ENCODE results near the gene ENDOD1. TPM values are rescaled to one million over a fixed set of nuclear protein-coding genes. Genes with fewer than 3 reads are reported as not detected.

The ENDOD1 gene
- total and polyA plus RNA-seq, 8 donors, result 2.0 to 8.9 (median 5.1) TPM

DNA sequence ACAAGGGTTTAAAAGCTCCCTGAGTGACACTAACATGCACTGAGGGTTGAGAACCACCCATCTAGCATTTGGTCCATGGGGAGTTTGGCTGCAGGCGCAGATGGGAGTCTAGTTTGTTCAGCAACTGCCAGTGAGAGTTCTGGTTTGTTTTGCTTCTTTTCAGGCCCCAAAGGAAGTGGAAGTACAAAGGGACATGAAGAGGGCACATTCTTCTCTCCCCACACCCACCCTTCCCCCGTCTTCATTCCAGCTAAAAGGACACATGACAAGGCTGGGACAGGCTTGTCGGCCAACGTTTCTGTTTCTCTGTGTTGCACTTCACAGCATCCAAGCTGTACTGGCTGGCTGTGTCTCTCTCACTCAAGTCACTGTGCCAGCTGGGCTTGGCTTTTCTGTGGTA lies 8.2 kb upstream of the ENDOD1 start:
- H3K27me3 ChIP-seq, result no peaks in the 10 kb centered on the region
- FAIRE-seq (no peak), ATAC-seq (no peak), DNase-seq (no peak)
- no peak overlapping the region for H3K4me3 ChIP-seq
- H3K27ac ChIP-seq, result no peak overlapping the region
- intact Hi-C loops (cut with DNase I), result loop anchor here in 1 of 3 donors (10.0 kb wide), 1 partner anchor 63 kb away; no protein-coding TSS in a partner anchor
- no peaks in the 10 kb centered on the region for H3K9me3 ChIP-seq
- WGBS, 2 donors, result 61 to 68% methylated on average over 4 of the region's 4 CpGs
- H3K36me3 ChIP-seq, result no peaks in the 10 kb centered on the region
- TF ChIP-seq, protein P1, sequence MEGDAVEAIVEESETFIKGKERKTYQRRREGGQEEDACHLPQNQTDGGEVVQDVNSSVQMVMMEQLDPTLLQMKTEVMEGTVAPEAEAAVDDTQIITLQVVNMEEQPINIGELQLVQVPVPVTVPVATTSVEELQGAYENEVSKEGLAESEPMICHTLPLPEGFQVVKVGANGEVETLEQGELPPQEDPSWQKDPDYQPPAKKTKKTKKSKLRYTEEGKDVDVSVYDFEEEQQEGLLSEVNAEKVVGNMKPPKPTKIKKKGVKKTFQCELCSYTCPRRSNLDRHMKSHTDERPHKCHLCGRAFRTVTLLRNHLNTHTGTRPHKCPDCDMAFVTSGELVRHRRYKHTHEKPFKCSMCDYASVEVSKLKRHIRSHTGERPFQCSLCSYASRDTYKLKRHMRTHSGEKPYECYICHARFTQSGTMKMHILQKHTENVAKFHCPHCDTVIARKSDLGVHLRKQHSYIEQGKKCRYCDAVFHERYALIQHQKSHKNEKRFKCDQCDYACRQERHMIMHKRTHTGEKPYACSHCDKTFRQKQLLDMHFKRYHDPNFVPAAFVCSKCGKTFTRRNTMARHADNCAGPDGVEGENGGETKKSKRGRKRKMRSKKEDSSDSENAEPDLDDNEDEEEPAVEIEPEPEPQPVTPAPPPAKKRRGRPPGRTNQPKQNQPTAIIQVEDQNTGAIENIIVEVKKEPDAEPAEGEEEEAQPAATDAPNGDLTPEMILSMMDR (IDR thresholded peaks at IDR 0.05), result no peak
- peaks cover 0 to under 1% (median under 1%) of the 10 kb centered on the region in 3 donors for H3K4me1 ChIP-seq

DNA sequence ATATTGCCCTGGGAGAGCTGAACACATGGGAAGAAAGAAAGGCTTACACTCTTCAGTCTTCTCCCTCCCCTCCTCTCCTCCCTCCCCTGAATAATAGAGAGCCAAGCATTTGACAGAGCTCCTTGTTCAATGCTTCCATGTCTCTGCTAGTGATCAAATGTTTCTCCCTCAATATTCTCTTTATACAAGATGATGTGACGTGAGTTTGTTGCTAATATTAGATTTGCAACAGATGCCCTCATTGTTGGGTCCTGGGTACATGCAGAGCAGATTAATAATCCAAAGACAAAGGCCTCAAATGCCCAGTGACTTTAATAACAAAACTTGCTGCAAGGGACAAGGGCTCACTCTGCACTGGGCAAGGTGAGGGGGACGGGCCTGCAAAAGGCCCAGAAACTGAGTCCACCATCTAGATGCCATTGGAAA lies 7.1 kb upstream of the ENDOD1 start:
- DNase-seq (no peak), FAIRE-seq (no peak), ATAC-seq (no peak)
- Histone ChIP-seq H3K27ac (no peak overlapping the region), H3K9me3 (no peaks in the 10 kb centered on the region), H3K4me1 (no peaks in the 10 kb centered on the region), H3K27me3 (no peaks in the 10 kb centered on the region), H3K36me3 (no peaks in the 10 kb centered on the region), H3K4me3 (no peak overlapping the region)
- intact Hi-C loops (cut with DNase I), result loop anchor here in 1 of 3 donors (10.0 kb wide), 1 partner anchor 62 kb away; no protein-coding TSS in a partner anchor
- WGBS, 2 donors, result 79 to 86% methylated on average over 2 of the region's 2 CpGs
- TF ChIP-seq, protein P1 (IDR thresholded peaks at IDR 0.05), result no peak

DNA sequence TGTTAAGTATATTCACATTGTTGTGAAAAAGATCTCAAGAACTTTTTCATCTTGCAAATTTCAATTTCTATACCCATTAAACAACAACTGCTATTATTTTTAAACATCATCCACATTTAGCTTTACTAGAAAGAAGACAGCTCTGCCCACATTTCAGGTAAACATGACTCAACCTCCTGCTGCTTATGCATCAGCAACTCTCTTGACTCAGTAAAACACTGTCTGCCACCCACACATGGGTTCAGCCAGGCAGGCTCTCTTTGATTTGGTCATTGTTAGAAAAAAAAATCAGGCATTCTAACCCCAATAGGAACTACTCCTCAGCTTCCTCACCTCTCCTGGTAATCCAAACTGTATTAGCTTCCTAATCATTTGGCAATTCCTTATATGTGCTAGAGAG lies 5.1 kb upstream of the ENDOD1 start:
- Histone ChIP-seq H3K4me3 (no peak overlapping the region), H3K9me3 (no peaks in the 10 kb centered on the region), H3K27me3 (no peaks in the 10 kb centered on the region), H3K4me1 (no peaks in the 10 kb centered on the region), H3K36me3 (no peaks in the 10 kb centered on the region), H3K27ac (no peak overlapping the region)
- DNase-seq, result no peak
- peak in 1 of 4 donors; percentile 50 for ATAC-seq
- FAIRE-seq, result no peak
- intact Hi-C loops (cut with DNase I), result loop anchor here in 1 of 3 donors (10.0 kb wide), 1 partner anchor 60 kb away; no protein-coding TSS in a partner anchor
- TF ChIP-seq, protein P1 (IDR thresholded peaks at IDR 0.05), result no peak

DNA sequence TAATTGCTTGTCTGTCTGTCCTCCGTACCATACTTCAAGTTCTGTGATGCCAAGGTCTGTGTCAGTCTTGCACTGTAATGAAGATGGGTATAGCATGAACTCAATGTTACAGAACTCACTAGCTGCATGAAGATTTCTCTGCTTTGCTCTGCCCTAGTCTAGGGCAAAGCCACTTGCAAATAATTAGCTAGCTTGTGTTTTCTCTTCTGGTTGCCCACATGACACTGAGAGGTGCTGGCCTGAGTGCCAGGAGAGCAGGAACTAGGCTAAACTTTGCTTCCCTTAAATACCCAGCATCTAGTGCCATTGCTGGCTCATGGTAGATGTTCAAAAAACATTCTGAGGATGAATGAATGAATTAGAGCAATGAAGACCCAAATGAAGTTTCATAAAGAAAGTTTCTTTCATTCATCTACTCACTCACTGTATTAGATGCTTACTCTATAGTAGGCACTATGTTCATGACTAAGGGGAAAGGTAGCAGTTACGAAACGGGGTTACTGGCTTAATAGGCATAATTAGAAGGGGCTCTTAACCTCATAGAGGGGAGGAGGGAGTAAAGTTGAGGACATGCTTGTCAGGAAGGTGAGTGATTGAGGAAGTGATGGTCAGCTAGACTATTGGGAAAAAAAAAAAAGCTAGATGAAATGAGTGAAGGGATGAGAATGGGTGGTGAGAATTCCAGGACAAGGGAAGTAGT lies 4.4 kb upstream of the ENDOD1 start:
- DNase-seq (no peak), FAIRE-seq (no peak), ATAC-seq (no peak)
- TF ChIP-seq, protein P1 (IDR thresholded peaks at IDR 0.05), result no peak
- Histone ChIP-seq H3K27me3 (no peaks in the 10 kb centered on the region), H3K27ac (no peak overlapping the region), H3K4me3 (no peak overlapping the region), H3K9me3 (no peaks in the 10 kb centered on the region), H3K36me3 (no peaks in the 10 kb centered on the region), H3K4me1 (no peaks in the 10 kb centered on the region)
- 66 to 86% methylated on average over 3 of the region's 3 CpGs for WGBS, 2 donors
- intact Hi-C loops (cut with DNase I), result loop anchor here in 1 of 3 donors (10.0 kb wide), 1 partner anchor 60 kb away; no protein-coding TSS in a partner anchor

DNA sequence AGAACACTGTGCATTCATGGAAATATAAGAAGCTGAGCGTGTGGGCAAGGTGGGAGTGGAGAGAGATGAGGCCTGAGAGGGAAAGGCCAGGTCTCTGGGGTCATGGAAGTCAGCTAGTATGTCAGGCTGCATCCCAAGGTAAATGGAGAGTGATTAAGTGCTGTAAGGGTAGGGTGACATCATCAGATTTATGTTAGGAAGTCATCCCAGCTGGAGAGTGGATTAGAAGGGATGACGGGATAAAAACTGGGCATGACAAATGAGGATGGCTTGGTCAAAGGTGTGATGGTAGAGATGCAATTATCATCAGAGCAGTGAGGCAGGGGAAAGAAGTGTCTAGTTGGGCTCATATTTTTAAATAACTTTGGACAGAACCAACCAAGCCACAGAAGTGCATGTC lies 3.5 kb upstream of the ENDOD1 start:
- FAIRE-seq (no peak), ATAC-seq (no peak), DNase-seq (no peak)
- Histone ChIP-seq H3K4me1 (peaks cover 0 to 8% (median 0%) of the 10 kb centered on the region in 3 donors), H3K9me3 (no peaks in the 10 kb centered on the region), H3K4me3 (no peak overlapping the region), H3K36me3 (no peaks in the 10 kb centered on the region), H3K27me3 (no peaks in the 10 kb centered on the region), H3K27ac (no peak overlapping the region)
- WGBS, 2 donors, result 73 to 86% methylated on average over 2 of the region's 2 CpGs
- TF ChIP-seq, protein P1 (IDR thresholded peaks at IDR 0.05), result no peak
- intact Hi-C loops (cut with DNase I), result loop anchor here in 1 of 3 donors (10.0 kb wide), 1 partner anchor 59 kb away; no protein-coding TSS in a partner anchor
